ENCODE measurements around the gene PPFIA1. TPM values are rescaled to one million over a fixed set of nuclear protein-coding genes. Genes with fewer than 3 reads are reported as not detected.
A peak's percentile ranks its signal among the peaks of the same experiment; 100 is the strongest.

PPFIA1 gene
- total RNA-seq, 1 donor from 2014 or later, result 38.6 TPM

DNA sequence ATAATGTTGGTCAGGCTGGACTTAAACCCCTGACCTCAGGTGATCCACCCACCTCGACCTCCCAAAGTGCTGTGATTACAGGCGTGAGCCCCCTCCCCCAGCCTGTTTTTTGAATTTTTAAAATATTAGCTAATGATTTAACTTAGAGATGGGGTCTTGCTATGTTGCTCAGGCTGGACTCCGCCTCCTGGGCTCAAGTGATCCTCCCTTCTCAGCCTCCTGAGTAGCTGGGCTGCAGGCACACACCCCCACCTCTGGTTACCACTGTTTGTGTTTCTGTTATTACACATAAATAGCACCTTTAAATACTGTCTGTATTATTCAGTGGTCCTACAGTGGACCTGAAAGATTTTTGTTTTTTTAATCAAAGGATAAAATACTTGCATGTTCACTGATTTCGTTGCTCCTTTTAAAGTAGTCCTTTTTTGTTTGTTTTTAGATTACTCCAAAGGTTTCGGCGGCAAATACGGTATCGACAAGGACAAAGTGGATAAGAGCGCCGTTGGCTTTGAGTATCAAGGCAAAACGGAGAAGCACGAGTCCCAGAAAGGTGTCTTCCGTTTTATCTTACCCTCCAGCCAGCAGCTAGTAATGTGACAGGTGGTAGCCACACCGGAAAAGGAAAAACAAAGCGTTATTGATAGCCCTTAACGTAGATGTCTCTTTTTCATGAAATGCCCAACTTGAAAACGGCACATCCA is 149.0 kb downstream of the PPFIA1 start:
- TF ChIP-seq, protein P1, sequence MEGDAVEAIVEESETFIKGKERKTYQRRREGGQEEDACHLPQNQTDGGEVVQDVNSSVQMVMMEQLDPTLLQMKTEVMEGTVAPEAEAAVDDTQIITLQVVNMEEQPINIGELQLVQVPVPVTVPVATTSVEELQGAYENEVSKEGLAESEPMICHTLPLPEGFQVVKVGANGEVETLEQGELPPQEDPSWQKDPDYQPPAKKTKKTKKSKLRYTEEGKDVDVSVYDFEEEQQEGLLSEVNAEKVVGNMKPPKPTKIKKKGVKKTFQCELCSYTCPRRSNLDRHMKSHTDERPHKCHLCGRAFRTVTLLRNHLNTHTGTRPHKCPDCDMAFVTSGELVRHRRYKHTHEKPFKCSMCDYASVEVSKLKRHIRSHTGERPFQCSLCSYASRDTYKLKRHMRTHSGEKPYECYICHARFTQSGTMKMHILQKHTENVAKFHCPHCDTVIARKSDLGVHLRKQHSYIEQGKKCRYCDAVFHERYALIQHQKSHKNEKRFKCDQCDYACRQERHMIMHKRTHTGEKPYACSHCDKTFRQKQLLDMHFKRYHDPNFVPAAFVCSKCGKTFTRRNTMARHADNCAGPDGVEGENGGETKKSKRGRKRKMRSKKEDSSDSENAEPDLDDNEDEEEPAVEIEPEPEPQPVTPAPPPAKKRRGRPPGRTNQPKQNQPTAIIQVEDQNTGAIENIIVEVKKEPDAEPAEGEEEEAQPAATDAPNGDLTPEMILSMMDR (IDR thresholded peaks at IDR 0.05; ENCODE audit: insufficient read depth, low read length, poor library complexity, severe bottlenecking), result no peak
- Histone ChIP-seq H3K36me3 (ENCODE audit: control insufficient read depth, insufficient read depth, low read length) (peaks cover 3% of the 10 kb centered on the region), H3K27me3 (ENCODE audit: control insufficient read depth, insufficient read depth, low read length) (no peaks in the 10 kb centered on the region), H3K4me3 (ENCODE audit: low read depth, low read length) (no peak overlapping the region)
- no peak for DNase-seq (ENCODE audit: low read depth)

DNA sequence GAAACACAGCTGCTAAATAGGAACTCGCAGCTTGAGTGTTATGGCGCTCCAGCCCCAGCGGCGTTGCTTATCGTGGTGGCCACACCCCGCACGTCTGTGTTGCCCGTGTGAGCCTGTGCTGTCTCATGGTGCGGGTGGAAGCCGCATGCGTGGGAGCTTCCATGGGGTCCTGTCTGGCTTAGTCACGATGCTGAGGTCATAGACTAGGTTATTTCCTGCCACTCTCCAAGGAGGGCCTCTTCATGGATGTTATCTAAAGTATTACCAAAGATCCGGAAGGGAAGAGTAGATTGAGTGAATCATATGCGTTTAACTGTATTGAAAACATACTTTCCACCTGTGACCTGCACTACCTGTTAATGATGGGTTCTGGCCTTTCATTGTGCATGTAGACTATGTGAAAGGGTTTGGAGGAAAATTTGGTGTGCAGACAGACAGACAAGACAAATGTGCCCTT is 149.5 kb downstream of the PPFIA1 start:
- Histone ChIP-seq H3K36me3 (ENCODE audit: control insufficient read depth, insufficient read depth, low read length) (peaks cover 5% of the 10 kb centered on the region), H3K27me3 (ENCODE audit: control insufficient read depth, insufficient read depth, low read length) (no peaks in the 10 kb centered on the region), H3K4me3 (ENCODE audit: low read depth, low read length) (no peak overlapping the region)
- DNase-seq (ENCODE audit: low read depth), result peak; percentile 42
- TF ChIP-seq, protein P1 (IDR thresholded peaks at IDR 0.05; ENCODE audit: insufficient read depth, low read length, poor library complexity, severe bottlenecking), result no peak

DNA sequence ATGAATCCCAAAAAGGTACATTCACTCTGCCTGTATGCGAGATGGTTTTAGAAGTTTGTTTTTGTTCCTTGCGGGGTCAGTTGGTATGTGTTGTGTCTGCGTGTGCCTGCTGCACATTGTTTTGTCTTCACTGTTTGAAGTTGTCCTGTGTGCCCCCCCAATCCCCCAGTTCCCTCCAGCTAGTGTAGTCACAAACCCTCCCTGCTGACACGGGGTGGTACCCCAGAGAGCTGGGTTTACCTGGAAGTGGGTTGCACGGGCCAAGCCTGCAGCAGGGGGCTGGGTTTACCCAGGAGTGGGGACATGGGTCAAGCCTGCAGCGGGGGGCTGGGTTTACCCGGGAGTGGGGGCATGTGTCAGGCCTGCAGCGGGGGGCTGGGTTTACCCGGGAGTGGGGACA is 150.0 kb downstream of the PPFIA1 start:
- DNase-seq (ENCODE audit: low read depth), result no peak
- TF ChIP-seq, protein P1 (IDR thresholded peaks at IDR 0.05; ENCODE audit: insufficient read depth, low read length, poor library complexity, severe bottlenecking), result no peak
- H3K27me3 ChIP-seq (ENCODE audit: control insufficient read depth, insufficient read depth, low read length), result no peaks in the 10 kb centered on the region
- H3K4me3 ChIP-seq (ENCODE audit: low read depth, low read length), result no peak overlapping the region
- H3K36me3 ChIP-seq (ENCODE audit: control insufficient read depth, insufficient read depth, low read length), result peaks cover 6% of the 10 kb centered on the region

DNA sequence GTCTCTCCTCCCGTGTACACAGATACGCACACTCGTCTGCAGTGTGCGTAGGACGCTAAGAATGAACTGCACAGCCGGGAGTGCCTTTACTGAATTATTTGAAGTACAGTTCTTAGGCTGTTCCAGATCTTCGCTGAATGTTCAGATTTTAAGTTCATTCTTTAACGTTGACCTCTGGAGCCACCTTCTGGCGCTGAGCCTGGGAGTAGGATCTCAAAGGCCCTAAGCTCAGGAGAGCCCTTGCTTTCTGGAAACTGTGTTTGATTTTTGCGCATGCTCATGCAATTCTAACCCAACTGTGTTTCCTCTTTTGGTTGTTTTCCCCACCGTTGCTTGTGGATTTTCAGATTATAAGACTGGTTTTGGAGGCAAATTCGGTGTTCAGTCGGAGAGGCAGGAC is 150.6 kb downstream of the PPFIA1 start:
- H3K27me3 ChIP-seq (ENCODE audit: control insufficient read depth, insufficient read depth, low read length), result no peaks in the 10 kb centered on the region
- TF ChIP-seq, protein P1 (IDR thresholded peaks at IDR 0.05; ENCODE audit: insufficient read depth, low read length, poor library complexity, severe bottlenecking), result no peak
- H3K36me3 ChIP-seq (ENCODE audit: control insufficient read depth, insufficient read depth, low read length), result peaks cover 6% of the 10 kb centered on the region
- DNase-seq (ENCODE audit: low read depth), result no peak
- H3K4me3 ChIP-seq (ENCODE audit: low read depth, low read length), result no peak overlapping the region

DNA sequence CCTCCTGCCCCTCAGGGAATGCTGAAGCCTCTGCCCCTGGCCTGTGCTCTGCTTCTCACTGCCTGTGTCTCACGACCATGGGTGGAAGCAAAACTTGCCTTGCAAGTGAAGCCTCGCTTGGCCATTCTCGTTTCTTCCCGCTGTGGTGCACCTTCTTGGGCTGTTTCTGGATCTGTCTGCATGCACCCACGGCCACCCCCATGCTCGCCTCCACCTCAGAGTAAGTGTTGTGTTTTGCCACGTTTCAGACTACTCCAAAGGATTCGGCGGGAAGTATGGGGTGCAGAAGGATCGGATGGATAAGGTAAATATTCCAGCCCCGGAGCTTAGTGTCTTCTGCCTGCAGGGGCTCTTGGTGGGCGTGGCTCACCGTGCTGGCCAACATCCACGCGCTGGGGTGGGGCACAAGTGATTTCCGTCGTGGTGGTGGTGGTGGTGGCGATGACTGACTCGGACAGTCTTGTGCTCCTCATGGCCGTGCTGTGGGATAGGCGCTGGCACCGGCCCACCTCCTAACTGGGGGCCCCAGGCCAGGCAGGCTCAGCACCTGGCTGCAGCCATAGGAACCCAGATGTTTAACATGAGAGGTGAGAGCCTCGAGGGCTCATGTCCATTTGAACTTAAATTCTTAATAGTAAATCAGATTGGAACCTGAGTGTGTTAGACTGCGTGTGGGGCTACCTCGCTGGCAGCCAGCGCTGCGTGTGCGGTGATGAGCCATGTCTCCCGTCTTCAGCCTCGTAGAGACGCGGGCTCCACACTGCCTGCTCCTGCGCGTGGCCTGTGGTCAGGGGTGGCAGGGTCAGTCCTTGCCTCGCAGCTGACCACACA is 152.4 kb downstream of the PPFIA1 start:
- TF ChIP-seq, protein P1 (IDR thresholded peaks at IDR 0.05; ENCODE audit: insufficient read depth, low read length, poor library complexity, severe bottlenecking), result no peak
- Histone ChIP-seq H3K27me3 (ENCODE audit: control insufficient read depth, insufficient read depth, low read length) (no peaks in the 10 kb centered on the region), H3K4me3 (ENCODE audit: low read depth, low read length) (no peak overlapping the region), H3K36me3 (ENCODE audit: control insufficient read depth, insufficient read depth, low read length) (peaks cover 6% of the 10 kb centered on the region)
- DNase-seq (ENCODE audit: low read depth), result no peak
